AG08395 (cell line): ENCODE results near the gene XPO5.
"Not testable (repeated sequence)": the region's sequence is repeated elsewhere in the genome, so short reads cannot be mapped to it uniquely, and the experiment has no call there.

ENCODE experiments used
- DNase-seq: peaks from one replicate; pipeline ENCODE4 v3.0.0; 2012; ENCODE audit warnings: mixed read lengths, low spot score

The XPO5 gene

GRCh38 chr6:43584892-43585570 lies 9.2 kb upstream of the XPO5 start:
- no peak for DNase-seq

- no peak for DNase-seq
These were observed 7.1 kb upstream of the XPO5 start for GRCh38 chr6:43582911-43583310.

GRCh38 chr6:43579171-43579570 lies 3.3 kb upstream of the XPO5 start:
- DNase-seq, result no peak

GRCh38 chr6:43578748-43579147 lies 2.9 kb upstream of the XPO5 start:
- no peak for DNase-seq

- DNase-seq, result no peak
These were observed 600 bp downstream of the XPO5 start for GRCh38 chr6:43575105-43575771.

GRCh38 chr6:43572015-43572414 lies 3.8 kb downstream of the XPO5 start:
- no peak for DNase-seq

GRCh38 chr6:43570876-43571441 lies 4.9 kb downstream of the XPO5 start:
- DNase-seq, result no peak

GRCh38 chr6:43559328-43559727 lies 16.5 kb downstream of the XPO5 start:
- DNase-seq, result no peak

GRCh38 chr6:43557620-43558019 lies 18.2 kb downstream of the XPO5 start:
- DNase-seq, result not testable (repeated sequence)

GRCh38 chr6:43547222-43547621 lies 28.6 kb downstream of the XPO5 start:
- no peak for DNase-seq

GRCh38 chr6:43544461-43544860 lies 31.4 kb downstream of the XPO5 start:
- DNase-seq, result no peak

GRCh38 chr6:43541774-43542471 lies 33.9 kb downstream of the XPO5 start:
- DNase-seq, result no peak

- no peak for DNase-seq
These were observed 35.3 kb downstream of the XPO5 start for GRCh38 chr6:43540507-43540906.

- DNase-seq, result not testable (repeated sequence)
These were observed 36.4 kb downstream of the XPO5 start for GRCh38 chr6:43539409-43539808.

- not testable (repeated sequence) for DNase-seq
These were observed 36.9 kb downstream of the XPO5 start for GRCh38 chr6:43538986-43539385.

GRCh38 chr6:43532201-43532600 lies 43.6 kb downstream of the XPO5 start:
- no peak for DNase-seq

- DNase-seq, result no peak
These were observed 51.3 kb downstream of the XPO5 start for GRCh38 chr6:43524483-43524961.

- DNase-seq, result no peak
These were observed 52.6 kb downstream of the XPO5 start for GRCh38 chr6:43523284-43523683.

GRCh38 chr6:43522547-43523261 lies 53.1 kb downstream of the XPO5 start:
- DNase-seq, result no peak

GRCh38 chr6:43521836-43522235 lies 54.0 kb downstream of the XPO5 start:
- DNase-seq, result no peak

GRCh38 chr6:43520097-43520496 lies 55.7 kb downstream of the XPO5 start:
- DNase-seq, result no peak
